NCI-H526 (cell line): ENCODE measurements around the gene HOXB13.

Experiments used
- DNase-seq, 2 experiments: peaks; one replicate each; lab custom pipeline; 2025; lab: John Stamatoyannopoulos, UW

The HOXB13 gene

DNA sequence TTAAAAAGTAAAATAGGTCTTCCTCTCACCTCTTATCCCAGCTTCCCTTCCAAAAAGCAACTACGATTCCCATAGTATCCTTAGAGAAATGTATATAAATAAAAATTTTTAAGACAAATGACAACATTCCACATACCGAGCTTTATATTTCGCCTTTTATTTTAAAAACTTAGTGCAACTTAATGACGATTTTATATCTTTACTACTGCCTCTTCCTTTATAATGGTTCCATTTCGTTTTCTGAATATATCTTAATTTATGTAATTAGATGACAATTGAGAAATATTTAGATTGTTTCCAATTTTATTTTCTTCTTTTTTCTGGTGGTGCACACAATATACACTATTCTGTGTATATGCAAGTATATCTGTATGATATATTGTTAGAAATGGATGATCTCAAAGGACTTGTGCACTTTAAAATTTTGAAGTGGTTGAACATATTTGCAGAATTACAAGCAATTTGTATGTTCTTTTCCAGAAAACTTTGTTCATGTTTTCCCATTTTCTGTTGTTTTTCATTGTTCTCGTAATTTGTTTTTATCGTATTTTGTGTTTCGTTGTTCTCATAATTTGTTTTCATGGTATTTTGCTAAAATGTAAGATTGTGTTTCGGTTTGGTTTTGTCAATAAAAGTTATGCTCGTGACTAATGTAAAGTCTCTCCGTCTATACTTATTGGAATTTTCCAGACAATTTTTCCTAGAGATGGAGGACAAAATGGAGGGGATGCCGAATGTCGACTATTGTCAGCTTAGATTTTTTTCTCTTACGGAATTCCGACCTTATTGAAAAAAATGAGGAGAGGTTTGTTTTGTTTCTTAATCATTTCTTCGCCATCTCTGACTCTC lies 20.4 kb upstream of the HOXB13 start:
- no peak for DNase-seq

DNA sequence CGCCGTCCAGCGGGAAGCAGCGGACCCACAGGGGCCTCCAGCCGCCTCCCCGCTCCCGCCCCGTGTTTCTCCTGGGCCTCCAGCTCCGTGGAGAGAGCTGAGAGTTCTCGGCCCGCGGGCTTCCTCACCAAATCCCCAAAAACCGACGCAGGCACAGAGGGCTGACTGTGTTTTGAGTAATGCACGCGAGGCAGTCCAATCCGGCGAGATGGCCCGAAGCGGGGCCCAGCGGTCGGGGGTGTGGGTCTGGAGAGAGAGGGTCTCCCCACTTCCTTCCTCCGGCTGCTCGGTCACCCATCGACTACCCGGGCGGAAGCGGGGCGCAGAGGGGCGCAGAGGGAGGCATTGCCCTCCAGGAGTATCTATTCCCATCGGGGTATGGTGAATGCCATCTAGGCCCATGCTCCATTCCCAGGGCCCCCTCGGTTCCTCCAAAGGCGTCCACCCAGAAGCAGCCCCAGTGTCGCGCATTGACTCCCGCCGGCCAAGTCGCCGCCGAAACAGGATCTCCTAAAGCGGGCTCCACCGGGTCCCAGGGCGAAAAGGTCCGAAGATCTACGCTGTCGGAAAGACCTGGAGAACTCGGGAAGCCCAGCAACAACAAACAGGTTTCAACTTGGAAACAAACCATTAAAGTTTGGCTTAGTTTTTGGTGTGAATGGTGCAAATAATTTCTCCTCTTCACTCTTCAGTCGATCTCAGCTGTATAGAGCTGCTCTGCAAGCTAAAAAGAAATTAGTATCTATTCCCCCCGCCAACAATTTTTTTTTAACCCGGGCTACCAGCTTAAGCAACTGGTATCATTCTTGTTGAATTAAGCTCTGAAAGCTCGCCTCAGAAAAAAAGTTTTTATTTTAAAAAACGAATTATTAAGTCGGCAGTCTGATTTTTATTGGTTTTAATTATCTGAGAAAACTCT lies 19.2 kb upstream of the HOXB13 start:
- no peak for DNase-seq

DNA sequence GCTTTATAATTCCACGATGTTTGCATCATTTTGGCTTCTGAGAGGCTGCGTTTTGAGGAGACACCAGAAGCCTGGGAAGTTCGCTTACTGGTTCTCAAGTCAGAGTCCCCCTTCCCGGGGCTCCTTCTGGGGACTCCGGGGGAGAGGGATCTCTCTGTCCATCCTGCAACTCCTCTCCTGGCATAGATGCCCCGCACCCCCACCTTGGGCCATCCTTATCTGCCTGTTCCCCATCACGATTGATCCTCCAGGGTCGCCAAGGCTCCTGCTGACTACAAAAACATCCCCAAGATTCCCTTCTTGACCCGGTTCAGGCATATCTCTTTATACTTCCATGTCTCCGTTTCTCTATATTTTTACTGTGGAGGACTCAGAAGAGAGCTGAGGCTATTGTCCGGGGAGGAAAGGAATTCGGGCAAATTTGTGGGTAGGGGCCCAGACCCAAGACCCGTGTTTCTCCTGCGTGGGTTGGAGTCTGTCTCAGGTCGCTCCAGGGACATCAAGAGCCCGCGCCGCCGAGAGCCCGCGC lies 18.4 kb upstream of the HOXB13 start:
- no peak for DNase-seq

DNA sequence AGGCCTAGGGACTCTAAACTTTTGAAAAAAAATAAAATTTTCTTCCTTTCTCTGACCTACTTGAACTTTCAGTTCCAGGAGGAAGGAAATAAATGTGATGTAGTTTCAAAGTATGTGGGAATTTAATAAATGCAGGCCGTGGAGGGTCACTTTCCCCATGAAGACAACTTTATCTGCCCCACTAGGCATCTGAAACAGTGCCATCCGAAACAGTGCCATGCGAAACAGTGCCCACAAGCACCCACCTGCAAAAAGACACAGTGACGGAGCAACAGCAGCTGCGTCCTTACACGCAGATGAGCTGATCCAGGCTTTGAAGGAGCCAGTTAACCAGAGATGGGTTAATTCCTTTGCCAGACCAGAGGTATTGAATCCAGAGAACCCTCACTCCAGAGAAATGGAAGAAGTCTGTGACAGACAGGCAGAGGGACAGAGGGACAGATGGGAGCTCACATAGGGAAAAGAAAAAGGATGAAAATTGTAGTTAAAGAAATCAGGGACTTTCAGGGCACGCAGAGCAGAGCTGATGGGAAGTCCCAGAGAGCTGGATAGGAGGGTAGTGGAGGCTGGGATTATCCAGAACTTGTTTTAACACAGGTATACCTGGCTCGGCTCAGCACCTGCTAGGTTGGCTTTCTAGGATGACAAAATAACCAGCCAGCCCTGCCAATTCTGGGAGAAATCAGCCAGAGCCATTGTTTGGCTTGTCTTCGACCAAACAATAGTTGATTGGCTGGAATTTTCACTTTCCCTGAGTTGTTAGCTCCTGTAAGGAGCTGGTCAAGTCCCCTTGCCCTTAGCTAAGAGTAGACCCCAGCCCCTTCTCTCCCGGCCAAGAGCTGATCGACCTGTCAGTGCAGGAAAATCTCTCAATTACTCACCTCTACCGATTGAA lies 17.1 kb upstream of the HOXB13 start:
- DNase-seq = no peak

DNA sequence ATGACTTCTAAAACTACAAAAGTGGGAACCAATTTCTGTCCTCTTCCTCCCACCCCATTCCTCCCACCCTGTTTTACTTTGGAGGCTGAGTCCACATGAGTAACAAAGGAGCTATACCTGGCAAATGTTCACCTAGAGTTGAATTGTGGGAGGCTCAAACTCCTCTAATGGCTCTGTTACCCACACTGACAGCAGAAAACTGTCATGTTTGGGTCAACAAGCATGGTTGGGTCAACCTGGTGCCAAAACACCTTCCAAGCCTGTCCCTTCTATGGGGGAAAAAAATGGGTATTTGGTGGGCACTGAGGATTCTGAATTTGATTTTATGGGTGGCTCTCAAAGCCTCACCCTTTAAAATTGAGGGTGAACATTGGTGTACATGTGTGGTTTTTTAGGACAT lies 12.0 kb upstream of the HOXB13 start:
- DNase-seq = no peak

DNA sequence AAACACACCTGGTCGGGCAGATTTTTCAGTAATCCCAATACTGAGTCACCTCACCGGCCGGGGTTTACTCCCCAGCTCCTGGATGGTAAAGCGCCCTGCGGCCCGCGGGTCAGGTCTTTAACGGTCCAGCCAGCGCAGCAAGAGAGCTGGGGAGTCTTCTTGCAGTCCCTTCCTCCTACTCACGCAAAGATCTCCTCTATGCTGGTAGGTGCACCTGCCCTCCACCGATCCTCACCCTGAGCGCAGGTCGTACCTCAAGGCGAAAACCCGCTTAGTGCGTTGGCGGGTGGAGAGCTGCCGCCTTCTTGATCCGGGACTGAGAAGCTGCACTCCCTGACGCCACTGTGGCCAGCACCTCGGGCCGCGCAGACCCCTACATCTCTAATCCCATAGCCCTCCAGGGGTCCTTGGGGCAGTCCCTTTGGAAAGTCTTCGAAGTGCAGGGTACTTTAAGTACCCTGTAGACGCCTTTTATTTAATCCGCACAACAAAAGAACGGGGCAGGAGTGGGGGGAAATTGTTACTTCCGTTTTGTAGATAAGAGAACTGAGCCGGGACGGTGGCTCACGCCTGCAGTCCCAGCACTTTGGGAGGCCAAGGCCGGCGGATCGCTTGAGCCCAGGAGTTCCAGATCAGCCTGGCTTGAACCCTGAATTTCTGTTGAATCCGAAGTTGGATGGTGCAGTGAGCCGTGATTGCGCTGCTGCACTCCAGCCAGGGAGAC lies 10.4 kb upstream of the HOXB13 start:
- DNase-seq = no peak

DNA sequence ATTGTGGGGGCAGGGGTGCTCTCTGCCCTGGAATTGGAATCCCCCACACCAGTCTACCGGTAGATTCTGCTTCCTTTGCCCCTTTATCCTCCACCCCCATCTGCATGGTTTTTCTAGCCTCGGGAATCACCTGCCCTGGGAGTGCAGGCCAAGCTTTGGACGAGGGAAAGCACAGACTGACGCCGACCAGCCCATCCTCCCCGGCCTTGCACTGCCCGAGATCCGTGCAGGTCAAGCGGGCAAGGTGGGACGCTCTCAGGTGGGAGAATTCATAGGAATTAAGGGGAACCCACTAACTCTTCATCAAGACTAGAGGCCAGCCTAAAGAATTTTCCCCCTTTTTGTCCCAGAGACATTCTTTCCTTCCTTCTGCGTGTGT lies 9.9 kb upstream of the HOXB13 start:
- no peak for DNase-seq

DNA sequence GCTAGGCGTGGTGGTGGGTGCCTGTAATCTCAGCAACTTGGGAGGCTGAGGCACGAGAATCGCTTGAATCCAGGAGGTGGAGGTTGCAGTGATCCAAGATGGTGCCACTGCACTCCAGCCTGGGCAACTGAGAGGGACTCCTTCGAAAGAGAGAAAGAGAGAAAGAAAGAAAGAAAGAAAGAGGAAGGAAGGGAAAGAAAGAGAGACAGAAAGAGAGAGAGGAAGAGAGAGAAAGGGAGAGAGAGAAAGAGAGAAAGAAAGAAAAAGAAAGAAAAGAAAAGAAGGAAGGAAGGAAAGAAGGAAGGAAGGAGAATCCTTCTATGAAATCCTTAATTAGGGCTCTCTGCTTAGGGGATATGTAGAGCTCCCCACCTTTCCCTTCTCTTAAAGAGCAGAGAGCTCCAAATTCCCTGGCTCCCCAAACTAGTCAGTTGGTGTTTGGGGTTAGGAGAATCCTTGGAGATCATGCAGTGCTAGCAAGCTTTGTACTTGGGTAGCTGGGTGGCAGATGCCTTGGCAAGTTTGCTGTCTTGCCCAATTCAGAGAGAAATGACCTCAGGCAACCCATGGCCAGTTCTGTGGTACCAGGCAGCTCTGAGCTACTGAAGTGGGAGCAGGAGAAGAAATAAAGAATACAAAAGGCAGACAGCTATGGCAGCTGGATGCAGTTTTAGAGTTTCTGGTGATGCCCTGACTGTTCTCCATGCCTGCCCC lies 8.9 kb upstream of the HOXB13 start:
- no peak for DNase-seq

DNA sequence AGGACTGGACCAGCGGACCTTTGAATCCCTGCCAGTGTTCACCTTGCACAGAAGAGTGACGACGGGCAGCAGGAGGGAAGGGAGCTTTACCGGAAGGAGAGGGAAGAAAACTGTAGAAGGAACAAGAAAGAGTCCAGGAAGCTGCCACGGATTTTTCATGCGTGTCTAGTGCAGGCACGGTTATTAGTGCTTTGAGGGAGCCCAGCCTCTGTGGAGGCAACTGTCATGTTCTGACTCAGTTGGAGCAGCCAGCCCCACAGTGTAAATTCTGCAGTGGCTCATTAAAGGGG lies 6.5 kb upstream of the HOXB13 start:
- DNase-seq = no peak

DNA sequence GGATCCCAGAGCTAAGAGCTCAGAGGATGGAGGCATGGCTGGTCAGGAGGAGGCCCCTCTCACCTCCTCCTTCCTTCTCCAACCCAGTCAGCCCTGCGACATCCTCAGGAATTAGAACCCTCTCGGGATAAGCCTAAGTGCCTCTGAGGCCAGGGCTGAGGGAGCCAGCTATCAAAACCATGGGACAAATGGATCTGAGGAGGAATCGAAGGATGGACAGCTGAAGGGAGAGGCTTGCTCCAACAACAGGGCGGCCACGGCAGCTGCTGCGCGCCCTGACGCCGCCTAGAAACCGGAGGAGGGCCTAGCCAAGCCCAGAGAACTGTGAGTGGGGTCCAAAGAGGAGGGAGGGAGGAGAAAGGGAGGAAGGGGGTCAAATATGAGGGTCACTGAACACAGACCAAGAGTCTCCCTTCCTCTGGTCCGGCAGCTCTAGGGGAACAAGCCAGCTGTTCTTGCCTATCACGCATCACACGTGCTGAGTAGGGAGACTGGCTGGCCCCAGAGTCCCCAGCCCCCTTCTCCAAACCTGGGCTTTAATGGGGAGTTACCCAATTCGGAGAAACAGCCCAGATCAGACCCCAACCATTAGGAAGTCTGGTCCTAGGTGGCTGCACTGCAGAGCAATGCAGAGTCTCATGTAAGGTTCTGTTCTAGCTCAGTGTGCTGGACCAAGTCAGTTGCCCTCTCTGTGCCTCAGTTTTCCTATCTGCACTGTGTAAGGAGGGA lies 5.9 kb upstream of the HOXB13 start:
- DNase-seq = no peak

DNA sequence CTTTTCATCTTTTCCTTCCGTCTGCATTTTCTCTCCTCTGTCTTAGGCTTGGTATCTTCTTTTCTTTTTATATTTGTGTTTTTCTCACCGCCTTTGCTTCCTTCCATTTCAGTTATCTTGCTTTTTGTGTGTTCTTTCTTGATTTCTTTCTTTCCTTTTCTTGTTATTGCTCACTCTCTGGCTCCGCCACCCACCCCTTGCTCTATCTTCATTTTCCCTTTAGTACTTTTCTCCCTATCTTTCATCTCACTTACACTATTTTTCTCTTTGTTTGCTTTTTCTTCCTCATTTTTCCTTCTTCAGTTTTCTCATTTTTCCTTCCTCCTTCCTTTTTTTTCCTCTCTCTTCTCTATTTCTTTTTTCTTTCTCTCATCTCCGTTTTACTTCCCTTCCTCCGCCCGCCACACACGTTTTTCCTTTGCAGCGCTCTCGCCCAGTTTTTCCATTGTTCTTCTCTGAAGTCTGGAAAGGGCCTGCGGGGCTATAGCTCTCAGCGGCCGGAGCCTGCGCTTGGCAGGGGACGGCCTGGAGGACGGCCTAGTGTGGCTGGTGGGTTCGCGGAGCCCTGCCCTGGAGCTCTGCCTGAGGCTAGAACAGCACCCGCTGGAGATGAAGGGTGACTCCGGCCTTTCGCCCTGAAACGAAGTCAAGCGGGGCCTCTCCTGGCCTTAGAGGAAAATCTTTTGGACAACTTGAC lies 5.2 kb upstream of the HOXB13 start:
- DNase-seq = no peak

DNA sequence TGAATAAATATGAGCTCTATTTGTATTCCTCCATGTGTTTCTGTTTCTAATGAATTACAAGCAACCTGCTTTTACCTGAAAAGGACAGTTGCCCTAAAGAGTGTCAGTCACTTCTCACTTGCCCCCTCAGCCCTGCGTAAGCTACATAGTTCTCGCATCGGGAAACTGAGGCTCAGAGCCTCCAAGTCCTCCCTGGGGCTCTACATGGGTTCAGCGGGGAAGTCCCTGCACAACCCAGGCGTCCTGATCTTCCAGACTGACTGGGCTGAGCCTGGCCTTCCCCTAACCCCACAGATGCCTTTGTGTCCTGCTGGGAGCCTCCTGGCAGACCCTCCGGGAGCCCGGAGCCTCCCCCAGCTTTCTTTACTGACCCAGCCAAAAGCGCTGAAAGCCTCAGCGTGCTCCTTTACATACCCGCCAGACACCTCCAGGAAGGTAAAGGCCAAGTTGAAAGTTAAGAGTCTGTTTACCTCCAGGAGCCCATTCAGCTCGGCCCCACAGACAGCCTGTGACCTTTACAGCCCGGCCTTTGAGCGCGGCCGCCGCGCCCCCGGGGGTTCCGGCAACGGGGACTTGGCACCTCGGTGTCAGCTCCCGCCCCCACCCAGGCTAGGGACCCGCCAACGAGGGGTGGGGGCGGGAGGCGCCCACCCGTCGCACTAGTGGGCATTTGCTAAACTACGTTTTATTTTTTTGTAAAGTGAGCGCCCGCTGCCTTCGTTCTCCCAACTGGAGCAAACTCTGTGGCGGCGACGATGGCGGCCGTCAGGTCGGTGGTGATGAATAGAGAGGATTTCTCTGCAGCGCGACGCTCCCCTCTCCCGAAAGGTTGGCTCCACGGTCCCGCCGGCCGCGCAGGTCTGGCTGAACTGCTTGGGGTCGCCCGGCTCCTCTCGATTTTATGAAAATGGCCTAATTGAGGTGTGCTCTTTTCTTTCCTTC lies 4.4 kb upstream of the HOXB13 start:
- no peak for DNase-seq

DNA sequence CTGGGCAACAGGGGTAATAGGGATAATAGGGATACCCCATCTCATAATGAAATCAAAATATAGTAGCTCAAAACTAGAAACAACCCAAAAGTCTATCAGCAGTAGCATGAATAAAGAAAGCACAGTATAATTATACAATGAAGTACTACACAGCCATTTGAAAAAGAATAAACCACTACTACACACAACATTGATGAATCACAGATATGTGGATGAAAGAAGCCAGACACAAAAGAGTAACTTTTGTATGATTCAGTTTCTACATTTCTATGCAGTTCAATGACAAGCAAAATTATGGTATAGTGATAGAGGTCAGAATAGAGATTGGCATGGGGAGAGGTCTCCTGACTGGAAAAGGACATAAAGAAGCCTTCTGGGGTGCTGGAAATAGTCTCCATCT lies 2.8 kb upstream of the HOXB13 start:
- DNase-seq = no peak

DNA sequence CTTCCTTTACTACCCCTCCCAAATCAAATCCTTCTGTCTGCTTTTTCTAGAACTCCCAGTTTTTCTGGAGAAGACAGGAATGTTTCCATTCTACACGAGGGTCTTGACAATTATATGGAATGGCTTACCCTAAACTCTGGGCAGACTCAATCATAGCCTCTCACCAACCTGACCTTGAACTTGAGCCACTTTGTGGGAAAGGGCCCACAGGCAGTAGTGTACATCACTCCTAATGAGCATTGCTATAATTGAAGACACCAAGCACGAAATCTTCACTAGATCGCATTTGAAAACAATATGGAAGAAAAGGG lies 1.6 kb upstream of the HOXB13 start:
- DNase-seq = no peak

DNA sequence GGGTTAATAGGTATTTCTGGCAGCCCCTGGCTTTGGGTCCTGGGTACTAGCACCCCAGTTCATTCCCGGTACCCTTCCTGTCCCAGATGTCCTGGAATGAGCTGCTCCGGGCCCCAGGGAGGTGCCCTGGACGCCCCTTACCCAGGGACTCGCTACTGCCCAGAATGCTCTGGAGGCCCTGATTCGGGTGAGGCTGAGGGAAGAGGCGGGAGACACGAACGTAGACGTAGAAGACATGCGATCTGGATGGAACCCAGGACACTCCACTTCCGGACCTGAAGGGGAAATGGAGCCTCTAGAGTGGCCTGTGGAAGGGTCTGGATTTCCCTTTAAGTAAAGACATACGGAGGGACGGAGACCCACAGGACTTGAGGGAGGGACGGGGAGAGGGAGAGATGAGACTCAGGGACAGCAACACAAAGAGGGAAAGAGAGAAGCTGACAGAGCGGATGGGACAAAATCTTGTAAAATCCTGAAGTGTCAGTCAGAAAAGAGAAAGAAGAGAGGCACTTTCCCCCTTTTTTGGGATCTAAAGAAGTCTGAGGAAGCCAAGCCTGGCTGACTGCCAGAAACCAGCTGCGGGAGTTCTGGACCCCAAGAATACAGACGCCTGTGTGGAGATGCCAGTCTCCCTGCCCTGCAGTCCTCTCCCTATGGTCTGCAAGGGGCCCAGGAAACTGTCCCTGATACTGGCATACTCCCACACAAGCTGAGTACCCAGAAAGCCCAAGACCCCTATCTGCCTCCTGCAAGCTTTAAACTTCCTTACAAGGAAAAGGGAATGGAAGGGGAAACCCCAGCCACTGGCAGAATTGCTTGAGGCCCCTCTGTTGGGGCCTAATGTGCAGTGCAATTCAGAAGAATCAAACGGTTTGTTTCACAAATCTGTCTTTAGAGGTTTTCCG lies 1.0 kb upstream of the HOXB13 start:
- DNase-seq = no peak

DNA sequence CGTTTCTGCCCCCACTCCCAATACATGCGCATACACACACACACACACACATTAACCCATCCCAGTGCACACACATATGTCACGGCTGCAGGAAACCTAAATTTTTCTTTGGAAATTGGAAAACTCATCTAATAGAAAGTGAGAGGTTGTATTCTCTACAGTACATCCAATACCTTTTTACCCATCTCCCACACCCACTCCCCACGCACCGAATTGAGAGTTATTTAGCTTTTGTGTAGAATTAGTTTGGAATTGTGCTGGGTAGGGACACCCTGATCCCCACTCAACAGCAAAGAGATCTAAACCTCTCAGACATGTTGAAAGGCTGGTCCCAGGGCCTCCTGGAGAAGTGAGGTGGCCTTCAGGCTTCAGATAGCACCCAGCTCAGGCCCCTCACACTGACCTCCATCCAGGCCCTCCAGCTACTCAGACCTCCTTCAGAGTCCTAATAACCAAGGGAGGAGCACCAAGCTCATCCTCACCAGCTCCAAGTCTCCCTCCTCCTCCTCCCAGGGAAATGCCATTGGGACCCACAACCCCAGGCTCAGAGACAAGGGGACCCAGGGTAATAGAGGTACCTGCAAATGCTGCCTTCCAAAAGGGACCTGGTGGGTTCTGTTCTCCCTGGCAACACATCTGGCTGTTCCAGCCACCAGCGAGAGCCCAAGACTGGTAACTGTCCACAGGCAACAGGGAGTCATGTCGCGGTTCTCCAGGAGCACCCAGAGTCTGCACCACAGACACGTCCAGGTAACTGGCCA lies 955 bp downstream of the HOXB13 start:
- no peak for DNase-seq

DNA sequence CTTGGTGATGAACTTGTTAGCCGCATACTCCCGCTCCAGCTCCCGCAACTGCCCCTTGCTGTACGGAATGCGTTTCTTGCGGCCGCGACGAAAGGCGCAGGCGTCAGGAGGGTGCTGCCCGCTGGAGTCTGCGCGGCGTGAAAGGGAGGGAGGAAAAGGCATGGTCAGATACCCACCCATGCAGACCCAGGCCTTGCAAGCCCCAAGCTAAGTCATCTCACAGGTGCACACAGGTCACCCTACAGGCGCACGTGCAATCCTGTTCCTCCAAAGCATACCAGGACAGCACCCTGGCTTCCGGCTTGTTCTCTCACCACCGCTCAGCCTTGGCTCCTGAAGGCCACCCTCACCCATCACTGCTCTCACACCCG lies 1.6 kb downstream of the HOXB13 start:
- no peak for DNase-seq
